Measurements from ENCODE around the gene ZNF324. TPM values are rescaled to one million over a fixed set of nuclear protein-coding genes. Genes with fewer than 3 reads are reported as not detected.

Gene ZNF324
- total and polyA plus RNA-seq, 2 of the 13 experiments (the other 11 are each of a cell fraction or from before 2014, with no cell fraction given) = 1.1 to 4.7 TPM

- TF ChIP-seq ARNT (IDR thresholded peaks at IDR 0.05) (no peak), ZNF781 (CRISPR knock-in tag; IDR thresholded peaks at IDR 0.05; ENCODE audit: borderline replicate concordance, not compliant biosample characterization) (no peak), THAP7 (CRISPR knock-in tag; IDR thresholded peaks at IDR 0.05) (peak; percentile 52; the same call in 1 of the 2 replicates), ZNF746 (CRISPR knock-in tag; IDR thresholded peaks at IDR 0.05) (no peak), CBX2 (IDR thresholded peaks at IDR 0.05; ENCODE audit: low read depth, low read length) (no peak), CBX2 (CRISPR knock-in tag; IDR thresholded peaks at IDR 0.05; ENCODE audit: low read depth) (no peak), FOXP4 (CRISPR knock-in tag; IDR thresholded peaks at IDR 0.05) (no peak), CREB3 (CRISPR knock-in tag; IDR thresholded peaks at IDR 0.05) (no peak), HMG20A (CRISPR knock-in tag; IDR thresholded peaks at IDR 0.05; ENCODE audit: borderline replicate concordance) (no peak), ZNF260 (CRISPR knock-in tag; IDR thresholded peaks at IDR 0.05; ENCODE audit: borderline replicate concordance, low read depth) (no peak), ZNF607 (CRISPR knock-in tag; IDR thresholded peaks at IDR 0.05; ENCODE audit: borderline replicate concordance) (peak; percentile 73; the same call in 1 of the 2 replicates), ZNF274 (CRISPR knock-in tag; IDR thresholded peaks at IDR 0.05) (peak; percentile 55; the same call in 1 of the 2 replicates), ZNF17 (CRISPR knock-in tag; IDR thresholded peaks at IDR 0.05) (no peak), RCOR2 (CRISPR knock-in tag; IDR thresholded peaks at IDR 0.05) (no peak), ARID2 (CRISPR knock-in tag; IDR thresholded peaks at IDR 0.05; ENCODE audit: borderline replicate concordance) (no peak), RAD21 (CRISPR knock-in tag; IDR thresholded peaks at IDR 0.05) (no peak), ONECUT2 (CRISPR knock-in tag; IDR thresholded peaks at IDR 0.05) (no peak), ZNF282 (IDR thresholded peaks at IDR 0.05; ENCODE audit: partially characterized antibody) (no peak), ZNF251 (CRISPR knock-in tag; IDR thresholded peaks at IDR 0.05) (no peak), MAFG (CRISPR knock-in tag; IDR thresholded peaks at IDR 0.05) (no peak), KDM5A (IDR thresholded peaks at IDR 0.05; ENCODE audit: borderline replicate concordance, low read length) (peak; percentile 32; the same call in 1 of the 2 replicates), TCF7 (IDR thresholded peaks at IDR 0.05; ENCODE audit: low read depth) (no peak), ZNF713 (CRISPR knock-in tag; IDR thresholded peaks at IDR 0.05) (no peak), ZNF431 (CRISPR knock-in tag; IDR thresholded peaks at IDR 0.05; ENCODE audit: borderline replicate concordance, low read depth) (0 out of 2 replicates have a peak, but pooled peaks have one; percentile 41), HNRNPL (IDR thresholded peaks at IDR 0.05; ENCODE audit: low read depth, low read length) (no peak)
Observed at GRCh38 chr19:58451358-58452101, 15.3 kb upstream of the ZNF324 start, which contains the start of gene ZNF324B (continued).
